NCI-H2196 (cell line): ENCODE data around the gene HNRNPA2B1.
"Not testable (repeated sequence)": the region's sequence is repeated elsewhere in the genome, so short reads cannot be mapped to it uniquely, and the experiment has no call there.

Experiments
- DNase-seq: peaks from one replicate; lab custom pipeline; 2025; ENCODE audit not compliant: unreplicated experiment; lab: John Stamatoyannopoulos, UW

The HNRNPA2B1 gene

GRCh38 chr7:26198133-26198780, 2.3 kb downstream of the HNRNPA2B1 start:
- DNase-seq, result peak; percentile 35

GRCh38 chr7:26197153-26198115, 3.1 kb downstream of the HNRNPA2B1 start:
- no peak for DNase-seq

- no peak for DNase-seq
Measured at GRCh38 chr7:26195867-26196657, 4.5 kb downstream of the HNRNPA2B1 start.

- no peak for DNase-seq
Measured at GRCh38 chr7:26195182-26195581, 5.4 kb downstream of the HNRNPA2B1 start.

- DNase-seq, result not testable (repeated sequence)
Measured at GRCh38 chr7:26194764-26195163, 5.8 kb downstream of the HNRNPA2B1 start.

GRCh38 chr7:26193432-26194207, 6.9 kb downstream of the HNRNPA2B1 start:
- DNase-seq, result no peak

GRCh38 chr7:26192485-26193087, 8.0 kb downstream of the HNRNPA2B1 start:
- DNase-seq, result no peak

- DNase-seq, result no peak
Measured at GRCh38 chr7:26191974-26192479, 8.5 kb downstream of the HNRNPA2B1 start.

GRCh38 chr7:26191233-26191973, 9.1 kb downstream of the HNRNPA2B1 start:
- DNase-seq, result no peak

- no peak for DNase-seq
Measured at GRCh38 chr7:26190417-26190869, 10.1 kb downstream of the HNRNPA2B1 start.

GRCh38 chr7:26189697-26190096, 10.8 kb downstream of the HNRNPA2B1 start:
- no peak for DNase-seq

GRCh38 chr7:26188957-26189541, 11.5 kb downstream of the HNRNPA2B1 start:
- no peak for DNase-seq

GRCh38 chr7:26188206-26188956, 12.2 kb downstream of the HNRNPA2B1 start:
- no peak for DNase-seq

- no peak for DNase-seq
Measured at GRCh38 chr7:26187380-26188205, 13.0 kb downstream of the HNRNPA2B1 start.

GRCh38 chr7:26186364-26187311, 13.9 kb downstream of the HNRNPA2B1 start:
- no peak for DNase-seq

- no peak for DNase-seq
Measured at GRCh38 chr7:26185844-26186180, 14.7 kb downstream of the HNRNPA2B1 start.
